Body of pancreas (tissue), 4 donors: ENCODE data around the gene CNOT1. TPM values are rescaled to one million over a fixed set of nuclear protein-coding genes. Genes with fewer than 3 reads are reported as not detected.

Source experiments
- ATAC-seq: fragments of 150-250 bp; one replicate; pipeline ENCODE4 v1.9.1; 2016
- DNase-seq, 4 donors: peaks; one replicate each; pipeline ENCODE4 v3.0.0-alpha.2; 2019
- H3K27ac ChIP-seq, 4 donors: fragments of 200-600 bp; sonication (generic); 1 replicate in 3 of 4; 2 replicates in 1 of 4; pipeline versions ENCODE4 v1.5.1 to v1.6.1; 2016 to 2019; ENCODE audit warnings: mild to moderate bottlenecking in 1 of 4, mixed read lengths in 1 of 4, moderate library complexity in 1 of 4
- H3K27me3 ChIP-seq, 2 donors: fragments of 200-600 bp; sonication (generic); one replicate each; pipeline ENCODE4 v1.6.0; 2016; ENCODE audit warnings: mild to moderate bottlenecking in 1 of 2
- H3K36me3 ChIP-seq, 2 donors: fragments of 200-600 bp; sonication (generic); replicated peaks in 1 of 2; 2 replicates each; pipeline ENCODE4 v1.5.1; 2016; ENCODE audit warnings: low read depth in 2 of 2; ENCODE audit not compliant: insufficient read depth in 1 of 2
- H3K4me1 ChIP-seq: fragments of 200-600 bp; sonication (generic); one replicate; pipeline ENCODE4 v1.6.0; 2016
- H3K4me3 ChIP-seq, 2 donors: fragments of 200-600 bp; sonication (generic); 1 replicate in 1 of 2; 2 replicates in 1 of 2; pipeline ENCODE4 v1.5.1; 2016 to 2019
- H3K9me3 ChIP-seq, 3 donors: fragments of 200-600 bp; sonication (generic); 1 replicate in 2 of 3; 2 replicates in 1 of 3; pipeline ENCODE4 v1.5.1; 2016
- POLR2A ChIP-seq, 3 donors: fragments of 450-650 bp; IDR thresholded peaks; one replicate each; pipeline ENCODE4 v1.6.1; 2016; ENCODE audit warnings: antibody characterized with exemption in 3 of 3, mild to moderate bottlenecking in 2 of 3
- WGBS, 2 donors: methylation state at CpG; one replicate each; pipeline ENCODE4 v1.1.5; 2017; 5-methylcytosine and 5-hydroxymethylcytosine counted together
- intact Hi-C: fragments of 100-400 bp; cut with DNase I; formaldehyde crosslinking; loops from one replicate; pipeline ENCODE4 v1.15.1; 2023
- total RNA-seq, 2 donors: library from RNA; depleted of rRNA; stranded (reverse); fragments of >200 nt; gene quantifications; one replicate each; pipeline ENCODE4 v1.1.0, GENCODE V29; 2016
- TF ChIP-seq, protein P1 (sequence below), 7 experiments: fragments of 450-650 bp in 4 of 7; fragments of 200-600 bp in 3 of 7; sonication (generic) in 3 of 7; IDR thresholded peaks; one replicate each; pipeline ENCODE4 v1.5.1; 2016 to 2019; ENCODE audit warnings: antibody characterized with exemption in 7 of 7

CNOT1 gene
- total RNA-seq, 2 donors from 2014 or later = 56.8 to 63.9 TPM

- H3K27ac ChIP-seq = no peak overlapping the region
- ATAC-seq = no peak
Observed at GRCh38 chr16:58475091-58475619, 154.5 kb downstream of the CNOT1 start.

DNA sequence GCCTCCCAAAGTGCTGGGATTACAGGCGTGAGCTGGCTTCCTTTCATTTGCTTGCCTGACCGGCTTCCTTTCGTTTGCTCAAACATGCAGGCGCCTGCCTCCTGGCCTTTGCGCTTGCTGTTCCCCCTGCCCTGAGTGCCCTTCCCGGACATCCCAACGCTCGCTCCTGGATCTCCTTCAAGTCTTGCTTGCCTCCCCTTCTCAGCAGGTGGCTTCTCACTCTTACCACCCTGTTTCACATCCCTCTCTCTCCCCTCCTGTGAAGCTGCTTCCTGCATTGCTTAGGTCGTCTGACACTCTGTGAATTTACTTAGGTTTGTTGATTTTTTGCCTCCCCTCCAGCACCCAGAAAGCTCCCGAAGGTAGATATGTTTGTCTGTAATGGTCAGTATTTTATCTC is 155.3 kb downstream of the CNOT1 start:
- H3K27me3 ChIP-seq = no peaks in the 10 kb centered on the region
- ATAC-seq = no peak
- H3K27ac ChIP-seq = no peak overlapping the region
- intact Hi-C loops = no loop called here
- DNase-seq = no peak
- no peaks in the 10 kb centered on the region for H3K9me3 ChIP-seq
- 55 to 63% methylated on average over 10 of the region's 10 CpGs for WGBS, 2 donors
- no peaks in the 10 kb centered on the region for H3K4me1 ChIP-seq
- no peak for TF ChIP-seq POLR2A (IDR thresholded peaks at IDR 0.05)
- TF ChIP-seq, protein P1, sequence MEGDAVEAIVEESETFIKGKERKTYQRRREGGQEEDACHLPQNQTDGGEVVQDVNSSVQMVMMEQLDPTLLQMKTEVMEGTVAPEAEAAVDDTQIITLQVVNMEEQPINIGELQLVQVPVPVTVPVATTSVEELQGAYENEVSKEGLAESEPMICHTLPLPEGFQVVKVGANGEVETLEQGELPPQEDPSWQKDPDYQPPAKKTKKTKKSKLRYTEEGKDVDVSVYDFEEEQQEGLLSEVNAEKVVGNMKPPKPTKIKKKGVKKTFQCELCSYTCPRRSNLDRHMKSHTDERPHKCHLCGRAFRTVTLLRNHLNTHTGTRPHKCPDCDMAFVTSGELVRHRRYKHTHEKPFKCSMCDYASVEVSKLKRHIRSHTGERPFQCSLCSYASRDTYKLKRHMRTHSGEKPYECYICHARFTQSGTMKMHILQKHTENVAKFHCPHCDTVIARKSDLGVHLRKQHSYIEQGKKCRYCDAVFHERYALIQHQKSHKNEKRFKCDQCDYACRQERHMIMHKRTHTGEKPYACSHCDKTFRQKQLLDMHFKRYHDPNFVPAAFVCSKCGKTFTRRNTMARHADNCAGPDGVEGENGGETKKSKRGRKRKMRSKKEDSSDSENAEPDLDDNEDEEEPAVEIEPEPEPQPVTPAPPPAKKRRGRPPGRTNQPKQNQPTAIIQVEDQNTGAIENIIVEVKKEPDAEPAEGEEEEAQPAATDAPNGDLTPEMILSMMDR (IDR thresholded peaks at IDR 0.05) = no peak
- no peak overlapping the region for H3K4me3 ChIP-seq
- no peaks in the 10 kb centered on the region for H3K36me3 ChIP-seq

More at GRCh38 chr16:58475091-58475619, 154.5 kb downstream of the CNOT1 start:
- no peaks in the 10 kb centered on the region for H3K9me3 ChIP-seq
- no peak for DNase-seq
- TF ChIP-seq POLR2A (IDR thresholded peaks at IDR 0.05) = no peak
- TF ChIP-seq, protein P1 (IDR thresholded peaks at IDR 0.05) = no peak
- 43 to 50% methylated on average over 4 of the region's 4 CpGs for WGBS, 2 donors
- no peaks in the 10 kb centered on the region for H3K27me3 ChIP-seq
- no peaks in the 10 kb centered on the region for H3K36me3 ChIP-seq
- no peak overlapping the region for H3K4me3 ChIP-seq
- intact Hi-C loops = no loop called here
- H3K4me1 ChIP-seq = no peaks in the 10 kb centered on the region

DNA sequence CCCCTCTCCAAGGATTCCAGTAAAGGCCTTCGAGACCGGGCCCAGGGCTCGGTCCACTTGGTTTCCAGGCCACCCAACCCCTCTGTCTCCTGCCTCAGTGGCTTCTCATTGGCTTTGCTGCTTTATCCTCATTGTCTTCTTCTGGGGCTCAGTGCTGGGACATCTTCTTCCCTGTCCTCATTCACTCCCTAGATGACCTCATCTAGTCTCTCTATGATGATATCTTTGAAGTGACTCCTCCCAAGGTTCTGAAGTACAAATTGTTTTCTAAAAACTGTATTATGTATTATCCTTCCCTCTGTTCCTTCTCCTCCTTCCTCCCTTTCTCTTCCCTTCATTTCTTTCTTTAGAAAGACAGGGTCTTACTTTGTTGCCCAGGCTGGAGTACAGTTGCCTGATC is 156.8 kb downstream of the CNOT1 start:
- no peak overlapping the region for H3K27ac ChIP-seq
- WGBS, 2 donors = 95 to 98% methylated on average over 3 of the region's 3 CpGs
- intact Hi-C loops = no loop called here

GRCh38 chr16:58472266-58472665 is 157.4 kb downstream of the CNOT1 start:
- Histone ChIP-seq H3K4me3 (no peak overlapping the region), H3K27me3 (peaks cover 0 to 2% of the 10 kb centered on the region in 2 donors), H3K27ac (no peak overlapping the region), H3K36me3 (no peaks in the 10 kb centered on the region), H3K4me1 (no peaks in the 10 kb centered on the region), H3K9me3 (no peaks in the 10 kb centered on the region)
- no peak for DNase-seq
- TF ChIP-seq POLR2A (IDR thresholded peaks at IDR 0.05) = no peak
- TF ChIP-seq, protein P1 (IDR thresholded peaks at IDR 0.05) = no peak
- ATAC-seq = no peak
- whole genome bisulfite sequencing, 2 donors = 76 to 85% methylated on average over 9 of the region's 9 CpGs
- intact Hi-C loops = no loop called here

More for the DNA sequence above, 156.8 kb downstream of the CNOT1 start:
- no peaks in the 10 kb centered on the region for H3K9me3 ChIP-seq
- H3K27me3 ChIP-seq = no peaks in the 10 kb centered on the region
- ATAC-seq (no peak), DNase-seq (no peak)
- no peak overlapping the region for H3K4me3 ChIP-seq
- no peaks in the 10 kb centered on the region for H3K4me1 ChIP-seq
- TF ChIP-seq POLR2A (IDR thresholded peaks at IDR 0.05) = no peak
- TF ChIP-seq, protein P1 (IDR thresholded peaks at IDR 0.05) = no peak
- H3K36me3 ChIP-seq = no peaks in the 10 kb centered on the region
